GM23248 (cell line): ENCODE data around the gene ARFGAP2.

ENCODE experiments used
- EZH2 ChIP-seq: fragments of 200-600 bp; sonication (generic); IDR thresholded peaks from 2 replicates; pipeline ENCODE4 v1.6.1; 2018; ENCODE audit warnings: antibody characterized with exemption, mild to moderate bottlenecking; ENCODE audit not compliant: insufficient read depth, poor library complexity, severe bottlenecking
- EZH2phosphoT487 ChIP-seq: fragments of 200-600 bp; sonication (generic); IDR thresholded peaks from 2 replicates; pipeline ENCODE4 v1.6.1; 2018; ENCODE audit warnings: antibody characterized with exemption, moderate library complexity, mild to moderate bottlenecking, low read depth; ENCODE audit not compliant: insufficient read depth

- no peak for TF ChIP-seq EZH2
- TF ChIP-seq EZH2phosphoT487, result no peak
Observed at GRCh38 chr11:47178316-47178715, 1.6 kb upstream of the ARFGAP2 start.
